Activated CD8-positive, alpha-beta T cell treated with anti-CD3 and anti-CD28 coated beads for 36 hours (primary cell): ENCODE data around the gene SYNE2. TPM values are rescaled to one million over a fixed set of nuclear protein-coding genes. Genes with fewer than 3 reads are reported as not detected.

Experiments used
- ATAC-seq: fragments of 200-7000 bp; cut with Tn5 transposase; one replicate; pipeline ENCODE4 v1.10.0; 2021; ENCODE audit warnings: mild to moderate bottlenecking, moderate library complexity
- CTCF ChIA-PET: fragments of 350-600 bp; sonication (Branson Sonifier 250); formaldehyde crosslinking; loops from one replicate; lab custom pipeline; 2021; ENCODE audit warnings: antibody characterized with exemption; lab: Charles Lee
- POLR2A ChIA-PET: fragments of 350-600 bp; sonication (Branson Sonifier 250); formaldehyde crosslinking; loops from one replicate; lab custom pipeline; 2021; ENCODE audit warnings: antibody characterized with exemption; lab: Charles Lee
- DNase-seq: peaks from one replicate; pipeline ENCODE4 v3.0.0-alpha.2; 2020
- H3K27ac Mint-ChIP-seq: one replicate; pipeline ENCODE4 v1.8.0; 2021; ENCODE audit warnings: mild to moderate bottlenecking, mixed read lengths
- H3K27me3 Mint-ChIP-seq: one replicate; pipeline ENCODE4 v1.8.0; 2021; ENCODE audit warnings: mixed read lengths
- H3K36me3 Mint-ChIP-seq: one replicate; pipeline ENCODE4 v1.8.0; 2021; ENCODE audit warnings: low read depth, mixed read lengths
- H3K4me1 Mint-ChIP-seq: one replicate; pipeline ENCODE4 v1.8.0; 2021; ENCODE audit warnings: low read depth, mixed read lengths
- H3K4me3 Mint-ChIP-seq: one replicate; pipeline ENCODE4 v1.8.0; 2021; ENCODE audit warnings: mild to moderate bottlenecking, moderate library complexity, mixed read lengths
- H3K9me3 Mint-ChIP-seq: one replicate; pipeline ENCODE4 v1.8.0; 2021; ENCODE audit warnings: mixed read lengths
- CTCF ChIP-seq: fragments of 200-600 bp; IDR thresholded peaks from one replicate; pipeline ENCODE4 v1.8.0; 2022; ENCODE audit warnings: antibody characterized with exemption, mild to moderate bottlenecking
- intact Hi-C: fragments of 100-400 bp; cut with micrococcal nuclease; formaldehyde crosslinking; loops from one replicate; pipeline ENCODE4 v1.10.0; 2022
- total RNA-seq, 2 experiments: library from RNA; stranded (reverse); gene quantifications; one replicate each; pipeline ENCODE4 v1.2.3, GENCODE V29; 2021

The SYNE2 gene
- total RNA-seq, 2 experiments from 2014 or later, result 28.1 to 29.0 TPM

GRCh38 chr14:63887899-63888298, 35.1 kb downstream of the SYNE2 start:
- Mint-ChIP-seq H3K27me3 (no peaks in the 10 kb centered on the region), H3K36me3 (peaks cover 5% of the 10 kb centered on the region), H3K9me3 (no peaks in the 10 kb centered on the region), H3K4me3 (no peak overlapping the region), H3K4me1 (peaks cover 5% of the 10 kb centered on the region), H3K27ac (no peak overlapping the region)
- DNase-seq (no peak), ATAC-seq (no peak)
- CTCF ChIA-PET, result interaction anchor here (1.1 to 1.2 kb wide), 2 partner anchors 14 to 35 kb away, joined by 3 read pairs; partner anchors contain the start of gene SYNE2
- no peak for TF ChIP-seq CTCF
- POLR2A ChIA-PET, result no interaction called here
- intact Hi-C loops, result no loop called here

DNA sequence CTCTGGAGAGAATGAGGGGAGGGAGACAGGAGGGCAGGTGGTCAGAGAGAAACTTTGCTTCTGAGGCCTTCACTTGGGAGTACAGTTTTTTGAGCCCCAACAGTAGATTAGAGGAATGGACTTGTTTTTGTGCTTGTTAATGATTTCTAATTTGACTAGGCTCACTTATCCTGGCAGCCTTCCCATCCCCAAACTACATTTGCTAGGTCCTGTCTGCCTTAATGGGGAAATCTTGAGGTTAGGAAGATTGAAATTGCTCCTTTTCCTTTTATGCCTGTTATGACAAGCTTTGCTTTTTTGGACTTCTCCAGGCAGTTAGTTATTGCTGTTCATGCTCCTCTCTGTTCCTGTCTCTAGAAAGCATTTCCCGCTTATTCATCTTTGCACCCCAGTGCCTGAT, 37.7 kb downstream of the SYNE2 start:
- no peaks in the 10 kb centered on the region for H3K27me3 Mint-ChIP-seq
- H3K4me1 Mint-ChIP-seq, result peaks cover 5% of the 10 kb centered on the region
- DNase-seq (no peak), ATAC-seq (no peak)
- TF ChIP-seq CTCF, result no peak
- no peak overlapping the region for H3K4me3 Mint-ChIP-seq
- H3K9me3 Mint-ChIP-seq, result no peaks in the 10 kb centered on the region
- H3K27ac Mint-ChIP-seq, result no peak overlapping the region
- peaks cover 5% of the 10 kb centered on the region for H3K36me3 Mint-ChIP-seq
- ChIA-PET POLR2A (no interaction called here), CTCF (interaction anchor here (0.9 kb wide), 1 partner anchor 25 kb away, joined by 3 read pairs; no protein-coding TSS in a partner anchor)
- intact Hi-C loops, result no loop called here

DNA sequence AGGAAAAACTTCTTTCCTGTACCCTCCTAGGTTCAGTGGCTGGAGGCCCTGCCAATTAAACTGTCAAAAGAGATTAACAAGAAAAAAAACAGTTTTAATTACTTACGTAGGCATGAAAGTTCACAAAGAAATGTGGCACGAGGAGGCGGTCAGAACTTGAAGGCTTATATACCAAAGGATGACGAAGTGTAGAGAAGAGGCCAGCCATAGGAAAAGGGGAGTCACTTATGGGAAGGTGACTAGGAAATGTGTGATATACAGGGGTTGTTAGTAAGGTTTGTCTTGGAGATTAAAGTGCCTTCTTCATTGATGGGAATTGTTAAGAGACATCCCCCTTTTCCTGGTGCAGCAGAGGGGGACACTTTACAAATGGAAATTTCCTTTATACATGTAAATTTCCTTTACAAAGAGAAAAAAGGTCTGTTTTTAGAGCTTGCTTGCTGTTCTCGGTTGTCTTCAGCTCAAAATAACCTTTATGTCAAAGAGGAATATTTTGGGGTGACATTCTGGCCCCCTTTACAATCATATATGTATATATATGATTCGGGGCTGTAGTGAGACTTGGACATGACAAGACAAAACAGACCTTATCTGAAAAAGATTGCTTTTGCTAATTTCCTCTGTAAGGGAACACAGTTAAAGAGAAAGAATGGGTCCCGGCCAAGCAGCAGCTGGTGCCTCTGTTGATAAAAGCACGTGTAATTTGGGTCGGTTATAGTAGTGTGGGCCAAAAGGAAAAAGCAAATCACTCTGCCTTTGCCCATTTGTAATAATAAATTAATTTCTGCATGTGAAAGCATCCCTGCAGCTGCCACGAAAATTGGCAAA, 38.6 kb downstream of the SYNE2 start:
- intact Hi-C loops, result no loop called here
- CTCF ChIA-PET, result no interaction called here
- H3K27me3 Mint-ChIP-seq, result no peaks in the 10 kb centered on the region
- TF ChIP-seq CTCF, result no peak
- H3K4me3 Mint-ChIP-seq, result no peak overlapping the region
- ATAC-seq (no peak), DNase-seq (no peak)
- peaks cover 5% of the 10 kb centered on the region for H3K36me3 Mint-ChIP-seq
- peaks cover 5% of the 10 kb centered on the region for H3K4me1 Mint-ChIP-seq
- no peaks in the 10 kb centered on the region for H3K9me3 Mint-ChIP-seq
- no peak overlapping the region for H3K27ac Mint-ChIP-seq
- POLR2A ChIA-PET, result interaction anchor here (1.2 kb wide), 1 partner anchor 20 kb away, joined by 3 read pairs; no protein-coding TSS in a partner anchor

GRCh38 chr14:63892265-63892664, 39.5 kb downstream of the SYNE2 start:
- peaks cover 5% of the 10 kb centered on the region for H3K4me1 Mint-ChIP-seq
- no peaks in the 10 kb centered on the region for H3K9me3 Mint-ChIP-seq
- intact Hi-C loops, result no loop called here
- H3K27ac Mint-ChIP-seq, result no peak overlapping the region
- ChIA-PET CTCF (no interaction called here), POLR2A (interaction anchor here (1.2 kb wide), 1 partner anchor 20 kb away, joined by 3 read pairs; no protein-coding TSS in a partner anchor)
- H3K4me3 Mint-ChIP-seq, result no peak overlapping the region
- H3K27me3 Mint-ChIP-seq, result no peaks in the 10 kb centered on the region
- TF ChIP-seq CTCF, result no peak
- DNase-seq, result no peak
- ATAC-seq, result no peak
- H3K36me3 Mint-ChIP-seq, result peaks cover 4% of the 10 kb centered on the region
